ENCODE results near the gene E2F6. TPM values are rescaled to one million over a fixed set of nuclear protein-coding genes. Genes with fewer than 3 reads are reported as not detected.
A peak's percentile ranks its signal among the peaks of the same experiment; 100 is the strongest.

E2F6 gene
- 14.1 and 38.5 TPM in 2 replicates for total RNA-seq (2011; cell fraction: chromatin; rRNA removed; ENCODE audit: low replicate concordance)
- total RNA-seq (2011; cell fraction: nucleolus; rRNA removed) = 8.8 and 10.9 TPM in 2 replicates
- 19.7 and 23.1 TPM in 2 replicates for total RNA-seq (2011; cell fraction: nucleoplasm; rRNA removed)
- total RNA-seq (2014; rRNA removed) (25.1 and 31.8 TPM in 2 replicates), total RNA-seq (2014; rRNA removed; fragmentation: Illumina TruSeq; extraction: Trizol) (31.0 and 33.7 TPM in 2 replicates), total RNA-seq (2015; rRNA removed; fragmentation: Illumina TruSeq; extraction: Trizol) (25.0 and 26.1 TPM in 2 replicates), total RNA-seq (2021) (21.9 and 24.2 TPM in 2 replicates), polyA plus RNA-seq (2011; rRNA removed) (21.9 and 33.9 TPM in 2 replicates), polyA plus RNA-seq (2014; fragmentation: Illumina TruSeq; extraction: Trizol) (24.6 and 24.8 TPM in 2 replicates), polyA plus RNA-seq (2014; fragmentation: Nextera tagmentation; extraction: Ambion mirVana) (10 to 100 TPM; 13.6 to 14.0 TPM), polyA plus RNA-seq (2014; rRNA removed) (25.0 and 27.8 TPM in 2 replicates), polyA minus RNA-seq (2011; rRNA and poly(A)+ RNA removed) (23.7 and 25.7 TPM in 2 replicates), Bru-seq, nascent RNA (percentile 87 among the genes with signal in this experiment), BruChase-seq, experiment 1, labeled RNA remaining after a 2-hour chase (percentile 89 among the genes with signal in this experiment), BruChase-seq, experiment 2, labeled RNA remaining after a 6-hour chase (percentile 85 among the genes with signal in this experiment)
- 8.2 and 11.9 TPM in 2 replicates for polyA plus RNA-seq (2011; cell fraction: cytosol; rRNA removed)
- polyA plus RNA-seq (2011; cell fraction: nucleus; rRNA removed) = 13.0 and 14.7 TPM in 2 replicates
- polyA plus RNA-seq (2012) = 21.9 and 23.3 TPM in 2 replicates
- polyA minus RNA-seq (2011; cell fraction: cytosol; rRNA and poly(A)+ RNA removed) = 10.8 and 11.8 TPM in 2 replicates
- polyA minus RNA-seq (2011; cell fraction: nucleus; rRNA and poly(A)+ RNA removed) = 8.1 and 11.8 TPM in 2 replicates
- long read RNA-seq, experiment 1, transcript E2F6-205 (8 exons, 1,253 nt) = minor isoform, 9 of 140 reads
- long read RNA-seq, experiment 1, transcript E2F6-212 (6 exons, 3,191 nt) = minor isoform, 12 of 140 reads
- long read RNA-seq, experiment 1, transcript E2F6-202 (7 exons, 3,218 nt) = major isoform, 57 of 140 reads
- long read RNA-seq, experiment 1, transcript E2F6-206 (8 exons, 3,296 nt) = minor isoform, 14 of 140 reads
- long read RNA-seq, experiment 1, partial matches to known transcripts = 1 of 140 reads
- long read RNA-seq, experiment 1, other reads (novel, unspliced or antisense) = 37 of 140 reads
- long read RNA-seq, experiment 2, transcript E2F6-202 (7 exons, 3,218 nt) = major isoform, 9 of 43 reads
- long read RNA-seq, experiment 2, partial matches to known transcripts = 3 of 43 reads
- long read RNA-seq, experiment 2, other reads (novel, unspliced or antisense) = 21 of 43 reads
- long read RNA-seq, experiment 3, transcript E2F6-202 (7 exons, 3,218 nt) = major isoform, 20 of 43 reads
- long read RNA-seq, experiment 3, transcript E2F6-205 (8 exons, 1,253 nt) = minor isoform, 9 of 43 reads
- long read RNA-seq, experiment 3, partial matches to known transcripts = 0 of 43 reads
- long read RNA-seq, experiment 3, other reads (novel, unspliced or antisense) = 4 of 43 reads

GRCh38 chr2:11465485-11466306 lies at the start of gene E2F6:
Gene E2F6 (minus strand): TSS chr2:11466161. CDS start chr2:11465879, 282 bp downstream.
- Histone ChIP-seq H3K27ac (ENCODE audit: extremely low read depth, low read depth, low read length) (peak within 1 kb of the TSS; percentile 92), H3K9ac (ENCODE audit: insufficient read depth in 1 of 2, low read depth in 2 of 2, low read length in 2 of 2) (peak within 1 kb of the TSS; percentile 72 to 92), H3K79me2 (ENCODE audit: control insufficient read depth, insufficient read depth, low read length) (peaks cover 60% of the 10 kb centered on the region), H3K4me2 (ENCODE audit: insufficient read depth, low read length) (peak within 1 kb of the TSS; percentile 94), H3K4me1 (replicated peaks in 1 of 2; ENCODE audit: control insufficient read depth in 2 of 2, insufficient read depth in 2 of 2, low read length in 2 of 2) (peaks cover 12 to 29% of the 10 kb centered on the region in 2 experiments; a peak in 4 of 5 replicates), H3K4me3 (peak within 1 kb of the TSS; percentile 55), H3K9me1 (ENCODE audit: control insufficient read depth, insufficient read depth, low read length) (no peaks in the 10 kb centered on the region), H4K20me1 (replicated peaks; ENCODE audit: control insufficient read depth, insufficient read depth, low read length) (peaks cover under 1% of the 10 kb centered on the region; the same call in 1 of the 2 replicates), H3K36me3 (ENCODE audit: control insufficient read depth, insufficient read depth, low read length) (peaks cover 34% of the 10 kb centered on the region), H2AFZ (ENCODE audit: low read depth, low read length) (peak within 1 kb of the TSS; percentile 98), H3K27me3 (ENCODE audit: control insufficient read depth in 2 of 2, insufficient read depth in 2 of 2, low read length in 2 of 2) (no peaks in the 10 kb centered on the region), H3K9me3 (replicated peaks; ENCODE audit: control insufficient read depth, insufficient read depth, low read depth, low read length) (no peaks in the 10 kb centered on the region)
- no TSS peak for BruUV-seq (replicated peaks)
- DNase-seq (ENCODE audit: extremely low read depth in 1 of 4, low spot score in 3 of 4) (peak; percentile 92 to 94 (median 94)), ATAC-seq (peak; percentile 78), FAIRE-seq (peak; percentile 78)
- WGBS (ENCODE audit: insufficient coverage, low coverage, missing lambda C conversion rate) = under 1% methylated on average over 72 of the region's 86 CpGs
- ChIA-PET POLR2A (interaction anchor here (0.6 to 1.6 kb wide), 7 partner anchors 11 to 333 kb away, joined by 3 to 5 read pairs (median 3); partner anchors contain the start of gene SLC66A3), CTCF (ENCODE audit: low intra/inter-chr PET ratio) (interaction anchor here (1.5 kb wide), 1 partner anchor 333 kb away, joined by 4 read pairs; a partner anchor contains a TSS)
- intact Hi-C loops (cut with micrococcal nuclease) = no loop called here
- in situ Hi-C loops (cut with MboI) = no loop called here
- TF ChIP-seq NCOA2 (IDR thresholded peaks at IDR 0.05; ENCODE audit: partially characterized antibody in 2 of 2) = no peak
- TF ChIP-seq E2F3 (CRISPR knock-in tag; IDR thresholded peaks at IDR 0.05) = peak; percentile 91; the same call in 1 of the 2 replicates
- peak; percentile 32; the same call in 1 of the 2 replicates for TF ChIP-seq JUN (IDR thresholded peaks at IDR 0.05; ENCODE audit: borderline replicate concordance, low read depth, low read length)
- TF ChIP-seq JUN (CRISPR knock-in tag; IDR thresholded peaks at IDR 0.05; ENCODE audit: borderline replicate concordance) = peak; percentile 98
- TF ChIP-seq ZNF311 (CRISPR knock-in tag; IDR thresholded peaks at IDR 0.05) = no peak
- TF ChIP-seq, protein P1, sequence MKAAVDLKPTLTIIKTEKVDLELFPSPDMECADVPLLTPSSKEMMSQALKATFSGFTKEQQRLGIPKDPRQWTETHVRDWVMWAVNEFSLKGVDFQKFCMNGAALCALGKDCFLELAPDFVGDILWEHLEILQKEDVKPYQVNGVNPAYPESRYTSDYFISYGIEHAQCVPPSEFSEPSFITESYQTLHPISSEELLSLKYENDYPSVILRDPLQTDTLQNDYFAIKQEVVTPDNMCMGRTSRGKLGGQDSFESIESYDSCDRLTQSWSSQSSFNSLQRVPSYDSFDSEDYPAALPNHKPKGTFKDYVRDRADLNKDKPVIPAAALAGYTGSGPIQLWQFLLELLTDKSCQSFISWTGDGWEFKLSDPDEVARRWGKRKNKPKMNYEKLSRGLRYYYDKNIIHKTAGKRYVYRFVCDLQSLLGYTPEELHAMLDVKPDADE (conservative IDR thresholded peaks at IDR 0.05; ENCODE audit: control insufficient read depth, low read depth, low read length) = peak; percentile 65; the same call in 1 of the 2 replicates

All from K562 (cell line).